ENCODE data around the gene CFAP44. TPM values are rescaled to one million over a fixed set of nuclear protein-coding genes. Genes with fewer than 3 reads are reported as not detected.

Gene CFAP44
- polyA plus RNA-seq, 2 donors = 1.9 to 7.0 TPM

GRCh38 chr3:113438224-113438623 is 3.1 kb downstream of the CFAP44 start:
- H3K27ac ChIP-seq (ENCODE audit: low read depth in 2 of 2, low read length in 1 of 2) = no peak overlapping the region
- no peaks in the 10 kb centered on the region for H3K36me3 ChIP-seq (ENCODE audit: control insufficient read depth in 2 of 2, insufficient read depth in 2 of 2, low read length in 1 of 2)
- no peaks in the 10 kb centered on the region for H3K4me1 ChIP-seq (ENCODE audit: control insufficient read depth in 2 of 2, insufficient read depth in 2 of 2, low read length in 1 of 2)
- H3K4me3 ChIP-seq (ENCODE audit: low read depth in 1 of 2, low read length in 2 of 2) = no peak overlapping the region
- H3K9me3 ChIP-seq (ENCODE audit: control insufficient read depth in 2 of 2, insufficient read depth in 1 of 2, low read depth in 1 of 2, low read length in 1 of 2) = no peaks in the 10 kb centered on the region
- H3K27me3 ChIP-seq (ENCODE audit: control insufficient read depth in 1 of 2, insufficient read depth in 2 of 2, low read length in 2 of 2) = no peaks in the 10 kb centered on the region

GRCh38 chr3:113437411-113437810 is 3.9 kb downstream of the CFAP44 start:
- 76 to 96% methylated on average over 3 of the region's 3 CpGs for WGBS, 2 donors
- no peak overlapping the region for H3K4me3 ChIP-seq (ENCODE audit: low read depth in 1 of 2, low read length in 2 of 2)

GRCh38 chr3:113436809-113437208 is 4.5 kb downstream of the CFAP44 start:
- no peaks in the 10 kb centered on the region for H3K36me3 ChIP-seq (ENCODE audit: control insufficient read depth in 2 of 2, insufficient read depth in 2 of 2, low read length in 1 of 2)
- 97% methylated on average over 1 of the region's 1 CpG for WGBS, 2 donors
- H3K27me3 ChIP-seq (ENCODE audit: control insufficient read depth in 1 of 2, insufficient read depth in 2 of 2, low read length in 2 of 2) = no peaks in the 10 kb centered on the region
- no peaks in the 10 kb centered on the region for H3K4me1 ChIP-seq (ENCODE audit: control insufficient read depth in 2 of 2, insufficient read depth in 2 of 2, low read length in 1 of 2)
- no peak overlapping the region for H3K4me3 ChIP-seq (ENCODE audit: low read depth in 1 of 2, low read length in 2 of 2)
- H3K27ac ChIP-seq (ENCODE audit: low read depth in 2 of 2, low read length in 1 of 2) = no peak overlapping the region
- no peaks in the 10 kb centered on the region for H3K9me3 ChIP-seq (ENCODE audit: control insufficient read depth in 2 of 2, insufficient read depth in 1 of 2, low read depth in 1 of 2, low read length in 1 of 2)

More at GRCh38 chr3:113437411-113437810, 3.9 kb downstream of the CFAP44 start:
- no peaks in the 10 kb centered on the region for H3K27me3 ChIP-seq (ENCODE audit: control insufficient read depth in 1 of 2, insufficient read depth in 2 of 2, low read length in 2 of 2)
- H3K36me3 ChIP-seq (ENCODE audit: control insufficient read depth in 2 of 2, insufficient read depth in 2 of 2, low read length in 1 of 2) = no peaks in the 10 kb centered on the region
- no peaks in the 10 kb centered on the region for H3K4me1 ChIP-seq (ENCODE audit: control insufficient read depth in 2 of 2, insufficient read depth in 2 of 2, low read length in 1 of 2)
- no peaks in the 10 kb centered on the region for H3K9me3 ChIP-seq (ENCODE audit: control insufficient read depth in 2 of 2, insufficient read depth in 1 of 2, low read depth in 1 of 2, low read length in 1 of 2)
- no peak overlapping the region for H3K27ac ChIP-seq (ENCODE audit: low read depth in 2 of 2, low read length in 1 of 2)

GRCh38 chr3:113431811-113432210 is 9.5 kb downstream of the CFAP44 start:
- no peaks in the 10 kb centered on the region for H3K9me3 ChIP-seq (ENCODE audit: control insufficient read depth in 2 of 2, insufficient read depth in 1 of 2, low read depth in 1 of 2, low read length in 1 of 2)
- H3K36me3 ChIP-seq (ENCODE audit: control insufficient read depth in 2 of 2, insufficient read depth in 2 of 2, low read length in 1 of 2) = no peaks in the 10 kb centered on the region
- no peaks in the 10 kb centered on the region for H3K4me1 ChIP-seq (ENCODE audit: control insufficient read depth in 2 of 2, insufficient read depth in 2 of 2, low read length in 1 of 2)
- H3K27ac ChIP-seq (ENCODE audit: low read depth in 2 of 2, low read length in 1 of 2) = no peak overlapping the region
- no peak overlapping the region for H3K4me3 ChIP-seq (ENCODE audit: low read depth in 1 of 2, low read length in 2 of 2)
- WGBS, 2 donors = 83 to 84% methylated on average over 2 of the region's 2 CpGs
- no peaks in the 10 kb centered on the region for H3K27me3 ChIP-seq (ENCODE audit: control insufficient read depth in 1 of 2, insufficient read depth in 2 of 2, low read length in 2 of 2)

- Histone ChIP-seq H3K27me3 (ENCODE audit: control insufficient read depth in 1 of 2, insufficient read depth in 2 of 2, low read length in 2 of 2) (no peaks in the 10 kb centered on the region), H3K4me3 (ENCODE audit: low read depth in 1 of 2, low read length in 2 of 2) (no peak overlapping the region)
- WGBS, 2 donors = 97 to 98% methylated on average over 1 of the region's 1 CpG
These were observed 12.7 kb downstream of the CFAP44 start for GRCh38 chr3:113428581-113428980.

GRCh38 chr3:113423699-113424098 is 17.6 kb downstream of the CFAP44 start:
- WGBS, 2 donors = 72 to 81% methylated on average over 4 of the region's 4 CpGs
- no peaks in the 10 kb centered on the region for H3K4me1 ChIP-seq (ENCODE audit: control insufficient read depth in 2 of 2, insufficient read depth in 2 of 2, low read length in 1 of 2)
- no peaks in the 10 kb centered on the region for H3K9me3 ChIP-seq (ENCODE audit: control insufficient read depth in 2 of 2, insufficient read depth in 1 of 2, low read depth in 1 of 2, low read length in 1 of 2)
- no peaks in the 10 kb centered on the region for H3K27me3 ChIP-seq (ENCODE audit: control insufficient read depth in 1 of 2, insufficient read depth in 2 of 2, low read length in 2 of 2)
- no peak overlapping the region for H3K27ac ChIP-seq (ENCODE audit: low read depth in 2 of 2, low read length in 1 of 2)
- peaks cover 0 to 4% of the 10 kb centered on the region in 2 donors for H3K36me3 ChIP-seq (ENCODE audit: control insufficient read depth in 2 of 2, insufficient read depth in 2 of 2, low read length in 1 of 2)
- H3K4me3 ChIP-seq (ENCODE audit: low read depth in 1 of 2, low read length in 2 of 2) = no peak overlapping the region

More at GRCh38 chr3:113428581-113428980, 12.7 kb downstream of the CFAP44 start:
- Histone ChIP-seq H3K36me3 (ENCODE audit: control insufficient read depth in 2 of 2, insufficient read depth in 2 of 2, low read length in 1 of 2) (peaks cover 0 to 4% of the 10 kb centered on the region in 2 donors), H3K27ac (ENCODE audit: low read depth in 2 of 2, low read length in 1 of 2) (no peak overlapping the region), H3K4me1 (ENCODE audit: control insufficient read depth in 2 of 2, insufficient read depth in 2 of 2, low read length in 1 of 2) (no peaks in the 10 kb centered on the region), H3K9me3 (ENCODE audit: control insufficient read depth in 2 of 2, insufficient read depth in 1 of 2, low read depth in 1 of 2, low read length in 1 of 2) (no peaks in the 10 kb centered on the region)

GRCh38 chr3:113421082-113421481 is 20.2 kb downstream of the CFAP44 start:
- H3K9me3 ChIP-seq (ENCODE audit: control insufficient read depth in 2 of 2, insufficient read depth in 1 of 2, low read depth in 1 of 2, low read length in 1 of 2) = no peaks in the 10 kb centered on the region
- no peaks in the 10 kb centered on the region for H3K36me3 ChIP-seq (ENCODE audit: control insufficient read depth in 2 of 2, insufficient read depth in 2 of 2, low read length in 1 of 2)
- WGBS, 2 donors = 92 to 96% methylated on average over 3 of the region's 3 CpGs
- no peaks in the 10 kb centered on the region for H3K4me1 ChIP-seq (ENCODE audit: control insufficient read depth in 2 of 2, insufficient read depth in 2 of 2, low read length in 1 of 2)
- no peaks in the 10 kb centered on the region for H3K27me3 ChIP-seq (ENCODE audit: control insufficient read depth in 1 of 2, insufficient read depth in 2 of 2, low read length in 2 of 2)
- no peak overlapping the region for H3K27ac ChIP-seq (ENCODE audit: low read depth in 2 of 2, low read length in 1 of 2)
- no peak overlapping the region for H3K4me3 ChIP-seq (ENCODE audit: low read depth in 1 of 2, low read length in 2 of 2)

GRCh38 chr3:113409676-113410075 is 31.6 kb downstream of the CFAP44 start:
- Histone ChIP-seq H3K27me3 (ENCODE audit: control insufficient read depth in 1 of 2, insufficient read depth in 2 of 2, low read length in 2 of 2) (no peaks in the 10 kb centered on the region), H3K9me3 (ENCODE audit: control insufficient read depth in 2 of 2, insufficient read depth in 1 of 2, low read depth in 1 of 2, low read length in 1 of 2) (no peaks in the 10 kb centered on the region), H3K4me1 (ENCODE audit: control insufficient read depth in 2 of 2, insufficient read depth in 2 of 2, low read length in 1 of 2) (no peaks in the 10 kb centered on the region), H3K27ac (ENCODE audit: low read depth in 2 of 2, low read length in 1 of 2) (no peak overlapping the region), H3K4me3 (ENCODE audit: low read depth in 1 of 2, low read length in 2 of 2) (no peak overlapping the region), H3K36me3 (ENCODE audit: control insufficient read depth in 2 of 2, insufficient read depth in 2 of 2, low read length in 1 of 2) (no peaks in the 10 kb centered on the region)
- 92 to 95% methylated on average over 5 of the region's 5 CpGs for WGBS, 2 donors

GRCh38 chr3:113405180-113405579 is 36.1 kb downstream of the CFAP44 start:
- no peaks in the 10 kb centered on the region for H3K4me1 ChIP-seq (ENCODE audit: control insufficient read depth in 2 of 2, insufficient read depth in 2 of 2, low read length in 1 of 2)
- WGBS, 2 donors = 75 to 94% methylated on average over 1 of the region's 1 CpG
- peaks cover 2 to 7% of the 10 kb centered on the region in 2 donors for H3K36me3 ChIP-seq (ENCODE audit: control insufficient read depth in 2 of 2, insufficient read depth in 2 of 2, low read length in 1 of 2)

GRCh38 chr3:113404637-113405036 is 36.7 kb downstream of the CFAP44 start:
- Histone ChIP-seq H3K4me1 (ENCODE audit: control insufficient read depth in 2 of 2, insufficient read depth in 2 of 2, low read length in 1 of 2) (no peaks in the 10 kb centered on the region), H3K9me3 (ENCODE audit: control insufficient read depth in 2 of 2, insufficient read depth in 1 of 2, low read depth in 1 of 2, low read length in 1 of 2) (no peaks in the 10 kb centered on the region), H3K4me3 (ENCODE audit: low read depth in 1 of 2, low read length in 2 of 2) (no peak overlapping the region), H3K27me3 (ENCODE audit: control insufficient read depth in 1 of 2, insufficient read depth in 2 of 2, low read length in 2 of 2) (no peaks in the 10 kb centered on the region), H3K27ac (ENCODE audit: low read depth in 2 of 2, low read length in 1 of 2) (no peak overlapping the region), H3K36me3 (ENCODE audit: control insufficient read depth in 2 of 2, insufficient read depth in 2 of 2, low read length in 1 of 2) (peaks cover 2 to 7% of the 10 kb centered on the region in 2 donors)
- 98 to 100% methylated on average over 1 of the region's 1 CpG for WGBS, 2 donors

More at GRCh38 chr3:113405180-113405579, 36.1 kb downstream of the CFAP44 start:
- Histone ChIP-seq H3K27ac (ENCODE audit: low read depth in 2 of 2, low read length in 1 of 2) (no peak overlapping the region), H3K27me3 (ENCODE audit: control insufficient read depth in 1 of 2, insufficient read depth in 2 of 2, low read length in 2 of 2) (no peaks in the 10 kb centered on the region), H3K9me3 (ENCODE audit: control insufficient read depth in 2 of 2, insufficient read depth in 1 of 2, low read depth in 1 of 2, low read length in 1 of 2) (no peaks in the 10 kb centered on the region), H3K4me3 (ENCODE audit: low read depth in 1 of 2, low read length in 2 of 2) (no peak overlapping the region)

All from esophagus (tissue), 2 donors.